ENCODE data around the gene COL9A3.

The COL9A3 gene

GRCh38 chr20:62812907-62813200, 4.0 kb upstream of the COL9A3 start:
- TF ChIP-seq CTCF (IDR thresholded peaks at IDR 0.05; ENCODE audit: low read length, missing control alignments): no peak
- no peak overlapping the region for H3K4me3 ChIP-seq (replicated peaks; ENCODE audit: low read depth, low read length)
- no peak for DNase-seq (ENCODE audit: low read depth)

- no peak overlapping the region for H3K4me3 ChIP-seq (replicated peaks; ENCODE audit: low read depth, low read length)
- no peak for TF ChIP-seq CTCF (IDR thresholded peaks at IDR 0.05; ENCODE audit: low read length, missing control alignments)
- no peak for DNase-seq (ENCODE audit: low read depth)
These were observed 3.3 kb upstream of the COL9A3 start for GRCh38 chr20:62813588-62813987.

- no peak for DNase-seq (ENCODE audit: low read depth)
- H3K4me3 ChIP-seq (replicated peaks; ENCODE audit: low read depth, low read length): no peak overlapping the region
- no peak for TF ChIP-seq CTCF (IDR thresholded peaks at IDR 0.05; ENCODE audit: low read length, missing control alignments)
These were observed 2.7 kb upstream of the COL9A3 start for GRCh38 chr20:62814060-62814708.

GRCh38 chr20:62814709-62815065, 2.2 kb upstream of the COL9A3 start:
- no peak for TF ChIP-seq CTCF (IDR thresholded peaks at IDR 0.05; ENCODE audit: low read length, missing control alignments)
- DNase-seq (ENCODE audit: low read depth): no peak
- no peak overlapping the region for H3K4me3 ChIP-seq (replicated peaks; ENCODE audit: low read depth, low read length)

GRCh38 chr20:62815066-62815991, 1.5 kb upstream of the COL9A3 start:
- H3K4me3 ChIP-seq (replicated peaks; ENCODE audit: low read depth, low read length): no peak overlapping the region
- peak; percentile 48 for DNase-seq (ENCODE audit: low read depth)
- no peak for TF ChIP-seq CTCF (IDR thresholded peaks at IDR 0.05; ENCODE audit: low read length, missing control alignments)

- TF ChIP-seq CTCF (IDR thresholded peaks at IDR 0.05; ENCODE audit: low read length, missing control alignments): no peak
- H3K4me3 ChIP-seq (replicated peaks; ENCODE audit: low read depth, low read length): peak overlapping the region; percentile 27
- DNase-seq (ENCODE audit: low read depth): no peak
These were observed 593 bp upstream of the COL9A3 start for GRCh38 chr20:62816031-62816883.
